C4-2B (cell line): ENCODE data around the gene TNFAIP8L3.

Experiments
- ZFX ChIP-seq: fragments of 450-650 bp; IDR thresholded peaks from 2 replicates; pipeline ENCODE4 v1.6.1; 2017
- TF ChIP-seq, protein P1 (sequence below): fragments of 450-650 bp; conservative IDR thresholded peaks from 2 replicates; pipeline ENCODE4 v1.5.1; 2017; ENCODE audit warnings: mild to moderate bottlenecking

DNA sequence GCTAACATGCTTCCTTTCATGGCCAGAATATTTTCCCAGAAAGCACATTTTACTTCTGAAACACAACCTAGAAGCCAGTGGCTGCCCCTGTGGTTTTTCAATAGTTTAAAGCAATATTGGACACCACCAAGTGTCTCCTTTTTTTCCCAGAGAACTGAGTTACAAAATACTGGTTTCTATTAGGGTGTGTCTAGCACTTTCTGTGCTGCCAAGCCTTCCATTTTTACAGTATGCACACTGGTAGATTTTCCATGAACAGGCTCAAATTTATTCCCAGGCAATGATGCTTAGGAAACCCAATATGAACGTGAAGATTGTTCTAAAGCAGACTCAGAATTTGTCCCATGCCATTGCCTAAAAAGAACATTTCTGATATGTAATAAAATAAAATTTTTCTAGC, 7.2 kb downstream of the TNFAIP8L3 start:
- TF ChIP-seq, protein P1, sequence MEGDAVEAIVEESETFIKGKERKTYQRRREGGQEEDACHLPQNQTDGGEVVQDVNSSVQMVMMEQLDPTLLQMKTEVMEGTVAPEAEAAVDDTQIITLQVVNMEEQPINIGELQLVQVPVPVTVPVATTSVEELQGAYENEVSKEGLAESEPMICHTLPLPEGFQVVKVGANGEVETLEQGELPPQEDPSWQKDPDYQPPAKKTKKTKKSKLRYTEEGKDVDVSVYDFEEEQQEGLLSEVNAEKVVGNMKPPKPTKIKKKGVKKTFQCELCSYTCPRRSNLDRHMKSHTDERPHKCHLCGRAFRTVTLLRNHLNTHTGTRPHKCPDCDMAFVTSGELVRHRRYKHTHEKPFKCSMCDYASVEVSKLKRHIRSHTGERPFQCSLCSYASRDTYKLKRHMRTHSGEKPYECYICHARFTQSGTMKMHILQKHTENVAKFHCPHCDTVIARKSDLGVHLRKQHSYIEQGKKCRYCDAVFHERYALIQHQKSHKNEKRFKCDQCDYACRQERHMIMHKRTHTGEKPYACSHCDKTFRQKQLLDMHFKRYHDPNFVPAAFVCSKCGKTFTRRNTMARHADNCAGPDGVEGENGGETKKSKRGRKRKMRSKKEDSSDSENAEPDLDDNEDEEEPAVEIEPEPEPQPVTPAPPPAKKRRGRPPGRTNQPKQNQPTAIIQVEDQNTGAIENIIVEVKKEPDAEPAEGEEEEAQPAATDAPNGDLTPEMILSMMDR = no peak
- no peak for TF ChIP-seq ZFX
